Hypothalamus (tissue), 51 donors: ENCODE data around the gene PWWP2A.
"Not testable (repeated sequence)": the region's sequence is repeated elsewhere in the genome, so short reads cannot be mapped to it uniquely, and the experiment has no call there.

ENCODE experiments used
- DNase-seq, 51 donors: peaks; one replicate each; lab custom pipeline; 2025; lab: John Stamatoyannopoulos, UW

PWWP2A gene

GRCh38 chr5:160079753-160080152, 39.5 kb downstream of the PWWP2A start:
- DNase-seq = no peak

DNA sequence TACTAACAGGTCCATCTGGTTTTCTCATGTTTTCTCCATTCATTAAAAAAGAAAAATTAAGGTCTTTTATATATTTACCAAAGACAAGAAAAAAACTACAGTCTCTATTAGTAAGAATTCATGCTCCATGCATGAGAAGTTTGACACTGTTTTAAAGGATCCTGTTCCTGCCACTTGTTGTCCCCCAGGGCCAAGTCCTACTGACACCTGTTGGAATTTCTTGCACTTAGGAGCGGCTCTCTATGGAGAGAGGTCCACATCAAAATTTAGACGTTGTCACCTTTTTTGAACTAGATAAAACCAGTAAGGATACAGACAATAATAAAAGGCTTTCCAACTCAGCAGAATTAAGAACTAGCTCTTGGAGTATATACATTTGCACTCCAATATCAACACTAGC, 42.3 kb downstream of the PWWP2A start:
- no peak for DNase-seq

DNA sequence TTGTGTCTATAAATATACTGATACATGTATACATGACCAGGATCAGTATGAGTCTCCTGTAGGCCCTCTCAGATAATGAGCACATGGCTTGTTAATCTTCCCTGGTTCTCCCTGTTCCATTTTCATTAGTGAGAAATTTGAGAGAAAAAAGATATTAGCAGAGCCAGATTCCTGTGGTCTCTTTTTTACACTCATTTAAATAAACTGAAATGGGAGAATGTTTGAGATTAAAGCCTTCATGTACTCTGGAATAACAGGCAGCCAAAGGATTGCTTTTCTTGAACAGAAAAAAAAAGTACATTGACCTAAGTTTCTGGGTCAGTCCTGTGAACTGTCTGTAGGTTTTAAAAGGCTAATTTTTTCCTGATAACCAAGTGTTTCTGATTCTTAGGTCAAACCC, 44.2 kb downstream of the PWWP2A start:
- DNase-seq = no peak

DNA sequence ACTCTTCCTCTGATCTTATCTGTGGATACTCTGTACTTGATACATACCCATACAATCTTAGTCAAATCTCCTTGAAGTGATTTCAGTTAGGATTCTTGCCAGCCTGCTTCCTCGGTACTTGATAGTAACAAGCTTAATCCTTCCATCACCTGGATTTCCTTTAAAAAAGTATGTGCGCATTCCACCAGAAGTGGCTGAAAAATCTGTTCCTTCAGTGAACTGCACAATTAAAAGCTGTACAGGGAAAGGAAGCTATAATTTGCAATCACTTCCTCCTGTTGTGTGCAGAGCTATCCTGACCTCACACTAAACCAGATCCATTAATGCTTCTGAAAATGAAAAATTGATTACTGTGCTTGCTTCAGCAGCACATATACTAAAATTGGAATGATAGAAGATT, 47.3 kb downstream of the PWWP2A start:
- DNase-seq = peak in 1 of 51 donors; percentile 17

- DNase-seq = peak in 12 of 51 donors; percentile 2 to 27 (median 8)
Observed at GRCh38 chr5:160071516-160071915, 47.7 kb downstream of the PWWP2A start.

- not testable (repeated sequence) for DNase-seq
Observed at GRCh38 chr5:160069120-160069519, 50.1 kb downstream of the PWWP2A start.

GRCh38 chr5:160064995-160065614, 54.1 kb downstream of the PWWP2A start:
- peak in 1 of 51 donors; percentile 3 for DNase-seq

DNA sequence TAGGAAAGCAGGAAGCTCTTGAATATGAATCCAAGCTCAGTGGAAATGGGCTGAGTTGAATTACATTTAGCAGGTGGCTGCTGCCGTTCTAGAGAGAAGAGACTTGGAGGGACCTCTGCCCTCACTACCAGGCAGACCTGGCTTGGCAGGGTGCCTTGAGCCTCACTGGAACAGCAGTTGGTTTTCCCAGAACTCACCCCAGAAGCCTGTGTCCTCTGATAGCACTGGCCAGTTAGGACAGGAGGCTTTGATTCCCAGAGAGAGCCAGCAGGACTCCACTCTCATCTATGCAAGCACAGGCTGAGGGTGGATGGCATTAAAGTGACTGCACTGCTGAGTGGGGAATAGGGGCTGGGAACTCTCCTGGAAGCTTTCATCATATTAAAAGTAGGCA, 54.8 kb downstream of the PWWP2A start:
- DNase-seq = no peak

DNA sequence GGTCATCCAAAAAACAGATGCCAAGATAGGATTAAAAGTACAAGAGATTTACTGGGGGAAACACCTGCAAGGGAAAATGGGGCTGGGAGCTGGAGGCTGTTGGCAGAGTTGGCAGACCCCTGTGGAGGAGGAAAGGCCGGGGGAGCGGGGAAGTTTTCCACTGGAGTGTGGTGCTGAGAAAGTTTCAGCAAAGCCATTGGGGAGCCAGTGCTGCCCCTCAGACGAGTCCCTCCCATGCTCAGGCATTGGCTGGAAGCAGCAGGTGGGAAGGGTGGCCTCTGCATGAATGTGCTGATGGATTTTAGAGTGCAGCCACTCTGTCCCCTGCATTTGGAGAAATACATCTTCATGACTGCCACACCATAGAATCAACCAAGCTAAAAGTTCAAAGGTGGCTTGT, 57.5 kb downstream of the PWWP2A start:
- no peak for DNase-seq

DNA sequence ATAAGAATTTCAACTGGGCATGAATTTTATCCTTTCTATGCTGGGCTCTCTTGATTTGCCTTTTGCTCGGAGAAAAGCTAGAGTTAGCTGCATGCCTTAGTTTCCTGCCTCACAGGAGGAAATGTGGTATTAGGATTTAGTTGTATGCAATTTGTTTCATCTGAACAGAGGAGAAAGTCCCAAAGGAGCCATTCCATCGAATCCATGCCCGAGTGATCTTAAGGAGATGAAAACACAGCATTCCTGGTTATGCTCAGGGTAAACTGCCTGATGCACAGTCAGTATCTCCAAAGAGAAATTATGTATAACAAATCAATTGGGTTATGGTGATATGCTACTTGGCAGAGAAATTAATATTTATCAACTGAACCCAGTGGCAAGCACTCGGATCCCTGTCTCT, 59.2 kb downstream of the PWWP2A start:
- DNase-seq = no peak

DNA sequence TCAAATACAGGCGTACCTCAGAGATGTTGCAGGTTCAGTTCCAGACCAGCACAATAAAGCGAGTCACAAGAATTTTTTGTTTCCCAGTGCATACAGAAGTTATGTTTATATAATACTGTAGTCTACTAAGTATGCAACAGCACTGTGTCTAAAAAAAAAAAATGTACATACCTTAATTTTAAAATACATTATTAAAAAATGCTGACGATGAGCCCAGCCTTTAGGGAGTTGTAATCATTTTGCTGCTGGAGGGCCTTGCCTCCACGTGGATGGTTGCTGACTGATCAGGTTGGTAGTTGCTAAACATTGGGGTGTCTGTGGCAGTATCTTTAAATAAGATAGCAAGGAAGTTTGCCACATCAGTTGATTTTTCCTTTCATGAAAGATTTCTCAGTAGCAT, 62.0 kb downstream of the PWWP2A start:
- no peak for DNase-seq

GRCh38 chr5:160054831-160055230, 64.4 kb downstream of the PWWP2A start:
- DNase-seq = no peak

DNA sequence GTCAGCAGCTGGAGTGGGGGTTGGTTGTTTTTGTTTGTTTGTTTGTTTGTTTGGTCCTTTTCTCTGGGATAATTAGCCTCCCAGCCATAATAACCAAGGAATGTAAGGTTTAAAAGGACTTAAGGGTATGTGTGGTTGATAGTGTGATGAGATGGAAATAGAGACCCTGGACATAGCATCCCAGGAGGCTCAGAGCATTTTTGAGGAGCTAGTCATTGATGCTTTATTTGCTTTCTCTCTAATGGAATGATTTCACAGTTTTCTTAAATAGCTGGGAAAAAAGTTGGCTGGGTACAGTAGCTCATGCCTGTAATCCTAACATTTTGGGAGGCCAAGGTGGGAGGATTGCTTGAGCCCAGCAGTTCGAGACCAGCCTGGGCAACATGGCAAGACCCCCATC, 65.2 kb downstream of the PWWP2A start:
- DNase-seq = no peak

GRCh38 chr5:160049099-160049498, 70.2 kb downstream of the PWWP2A start:
- DNase-seq = no peak

DNA sequence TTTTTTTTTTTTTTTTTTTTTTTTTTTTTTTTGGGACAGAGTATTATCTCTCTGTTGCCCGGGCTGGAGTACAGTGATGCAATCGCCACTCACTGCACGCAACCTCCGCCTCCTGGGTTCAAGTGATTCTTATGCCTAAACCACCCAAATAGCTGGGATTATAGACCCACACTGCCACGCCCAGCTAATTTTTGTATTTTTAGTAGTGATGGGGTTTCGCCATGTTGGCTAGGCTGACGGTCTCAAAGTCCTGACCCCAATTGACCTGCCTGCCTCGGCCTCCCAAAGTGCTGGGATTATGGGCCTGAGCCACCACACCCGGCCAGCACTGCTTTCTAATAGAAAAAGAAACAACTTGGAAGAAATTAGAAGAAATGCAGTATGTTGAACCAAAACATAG, 71.1 kb downstream of the PWWP2A start:
- no peak for DNase-seq

DNA sequence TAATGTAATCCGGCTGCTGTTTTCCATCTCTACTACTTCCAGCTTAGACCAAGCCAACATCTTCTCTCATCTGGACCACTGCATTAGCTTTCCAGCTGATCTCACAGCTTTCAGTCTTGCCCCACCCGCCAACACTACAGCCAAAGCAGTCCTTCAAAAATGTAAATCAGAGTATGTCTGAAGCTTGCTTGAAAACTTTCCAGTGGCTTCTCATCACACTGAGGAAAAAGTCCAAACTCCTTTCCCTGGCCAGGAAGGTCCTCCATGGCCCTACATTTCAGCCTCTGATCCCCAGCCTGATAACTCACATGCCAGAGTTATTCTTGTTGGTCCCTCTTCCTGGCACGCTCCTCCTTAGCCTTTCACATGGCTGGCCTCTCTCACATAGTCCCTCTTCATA, 71.8 kb downstream of the PWWP2A start:
- DNase-seq = no peak

DNA sequence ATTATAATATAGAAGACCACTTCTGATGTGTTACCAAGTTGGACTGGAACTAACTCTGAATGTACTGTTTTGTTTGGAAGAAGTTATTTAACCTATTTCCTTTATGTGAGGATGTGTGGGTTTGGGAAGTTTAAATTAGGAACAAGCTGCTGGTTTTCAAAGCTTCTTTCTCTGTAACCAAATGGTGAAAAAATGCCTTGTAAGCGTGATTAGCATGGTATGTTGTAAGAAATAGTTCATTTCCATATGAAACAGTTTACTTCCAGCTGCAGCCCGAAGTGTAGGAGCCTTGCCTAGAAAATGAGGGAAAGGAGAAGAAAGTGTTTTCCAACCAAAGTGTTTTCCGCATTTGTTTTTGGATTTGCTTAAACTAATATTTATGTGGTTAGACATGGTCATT, 74.3 kb downstream of the PWWP2A start:
- DNase-seq = no peak

DNA sequence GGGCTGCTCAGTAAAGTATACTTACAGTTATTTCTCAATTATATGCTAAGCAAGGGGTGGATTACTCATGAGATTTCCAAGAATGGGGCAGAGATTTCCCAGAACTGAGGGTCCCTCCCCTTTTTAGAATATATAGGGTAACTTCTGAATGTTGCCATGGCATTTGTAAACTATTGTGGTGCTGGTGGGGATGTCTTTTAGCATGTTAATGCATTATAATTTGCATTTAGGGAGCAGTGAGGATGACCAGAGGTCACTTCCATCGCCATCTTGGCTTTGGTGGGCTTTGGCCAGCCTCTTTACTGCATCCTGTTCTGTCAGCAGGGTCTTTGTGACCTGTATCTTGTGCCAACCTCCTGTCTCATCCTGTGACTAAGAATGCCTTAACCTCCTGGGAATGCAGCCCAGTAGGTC, 74.9 kb downstream of the PWWP2A start:
- no peak for DNase-seq

- DNase-seq = no peak
Observed at GRCh38 chr5:160042671-160043070, 76.6 kb downstream of the PWWP2A start.
